ENCODE measurements around the gene FJX1.
A peak's percentile ranks its signal among the peaks of the same experiment; 100 is the strongest.
"Not testable (repeated sequence)": the region's sequence is repeated elsewhere in the genome, so short reads cannot be mapped to it uniquely, and the experiment has no call there.

Gene FJX1

DNA sequence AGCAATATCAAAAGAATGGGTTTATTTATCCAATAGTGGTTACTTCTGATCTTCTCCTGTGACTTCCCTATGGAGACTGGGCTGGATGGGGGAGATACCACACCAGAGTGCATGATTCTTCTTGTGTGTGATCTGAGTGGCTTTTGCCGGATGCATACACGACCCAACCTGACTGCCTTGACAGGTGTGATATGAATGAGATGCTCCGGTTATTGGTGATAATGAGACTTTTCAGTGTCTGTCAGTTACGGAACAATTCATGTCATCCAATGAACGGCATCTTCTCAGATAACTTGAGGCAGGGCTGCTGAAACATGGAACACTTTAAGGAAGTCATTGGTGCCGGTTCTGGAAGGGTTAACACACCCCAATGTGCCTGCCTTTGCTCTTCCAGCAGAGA lies 17.7 kb downstream of the FJX1 start:
- no peak for DNase-seq

DNA sequence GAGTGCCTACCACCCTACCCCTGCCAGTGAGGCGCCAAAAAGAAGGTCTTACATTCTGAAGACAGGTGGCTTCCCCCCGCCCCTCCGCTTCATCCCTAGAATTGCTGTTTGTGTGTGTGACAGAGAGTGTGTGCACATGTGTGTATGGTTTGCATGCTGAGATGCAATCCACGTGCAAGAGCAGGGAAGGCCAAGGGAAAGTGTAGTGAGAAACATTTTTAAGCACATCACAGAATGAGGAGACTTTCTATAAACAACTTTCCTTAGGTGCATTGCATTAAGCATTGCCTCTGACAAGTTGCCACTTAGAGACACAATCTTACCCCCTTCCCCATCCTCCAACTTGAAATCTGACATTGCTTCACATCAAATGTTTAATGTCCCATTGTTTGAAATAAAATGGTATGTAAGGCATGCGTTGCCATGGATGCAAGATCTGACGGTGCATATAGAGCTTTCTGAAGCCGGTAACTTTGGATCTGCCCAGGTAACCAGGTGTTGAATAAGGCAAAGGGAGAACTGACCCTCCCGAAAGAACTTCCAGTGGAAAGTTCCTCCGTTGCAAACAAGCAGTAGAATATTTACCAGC lies 21.4 kb downstream of the FJX1 start:
- DNase-seq = no peak

DNA sequence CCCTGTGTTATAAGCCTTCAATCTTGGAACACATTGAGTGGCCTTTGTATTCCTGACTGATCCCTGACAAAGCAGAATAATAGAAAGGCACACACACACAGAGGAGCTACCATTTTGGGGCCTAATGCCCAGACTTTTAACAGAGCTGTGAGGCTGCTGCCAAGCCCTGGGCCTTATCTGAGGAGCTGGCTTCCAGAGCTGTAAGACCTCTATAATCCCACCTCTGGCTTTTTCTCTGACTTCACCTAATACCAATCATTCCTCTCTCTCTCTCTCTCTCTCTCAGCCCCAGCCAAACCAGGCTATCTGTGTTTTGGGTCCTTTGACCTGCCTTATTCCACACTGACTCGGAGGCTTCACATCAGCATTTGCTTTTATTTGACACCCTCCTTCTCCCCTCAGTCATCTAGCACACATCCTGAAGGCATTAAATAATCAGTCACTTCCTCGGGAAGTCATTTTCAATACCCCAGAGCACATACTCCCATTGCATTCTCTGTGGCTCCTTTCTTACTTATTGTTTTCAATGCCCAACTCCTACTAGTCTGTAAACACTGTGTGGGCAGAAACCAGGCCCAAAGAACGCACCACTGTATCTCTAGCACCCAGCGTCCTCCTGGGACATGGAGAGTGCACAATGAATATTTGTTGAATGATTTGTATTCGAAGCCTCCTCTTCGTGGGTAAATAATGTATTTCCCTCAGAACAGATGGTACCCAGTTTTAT lies 23.1 kb downstream of the FJX1 start:
- DNase-seq = no peak

DNA sequence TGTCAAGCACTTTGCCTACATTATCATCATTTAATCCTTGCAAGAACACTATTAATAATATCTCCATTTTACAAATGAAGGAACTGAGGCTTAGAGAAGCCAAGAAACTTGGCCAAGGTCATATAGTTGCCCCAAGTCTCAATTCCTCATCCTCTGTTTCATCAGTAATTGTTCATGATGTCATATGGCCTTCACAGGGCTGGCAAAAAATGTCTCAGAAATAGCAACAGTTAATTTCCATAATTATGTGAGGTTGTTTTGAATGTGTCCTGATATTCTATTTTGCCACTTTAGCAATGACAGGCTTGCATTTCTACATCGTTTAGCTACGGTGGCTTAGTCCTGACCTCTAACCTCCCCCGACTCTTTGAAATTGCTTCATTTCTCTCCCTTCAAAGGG lies 23.7 kb downstream of the FJX1 start:
- DNase-seq = no peak

DNA sequence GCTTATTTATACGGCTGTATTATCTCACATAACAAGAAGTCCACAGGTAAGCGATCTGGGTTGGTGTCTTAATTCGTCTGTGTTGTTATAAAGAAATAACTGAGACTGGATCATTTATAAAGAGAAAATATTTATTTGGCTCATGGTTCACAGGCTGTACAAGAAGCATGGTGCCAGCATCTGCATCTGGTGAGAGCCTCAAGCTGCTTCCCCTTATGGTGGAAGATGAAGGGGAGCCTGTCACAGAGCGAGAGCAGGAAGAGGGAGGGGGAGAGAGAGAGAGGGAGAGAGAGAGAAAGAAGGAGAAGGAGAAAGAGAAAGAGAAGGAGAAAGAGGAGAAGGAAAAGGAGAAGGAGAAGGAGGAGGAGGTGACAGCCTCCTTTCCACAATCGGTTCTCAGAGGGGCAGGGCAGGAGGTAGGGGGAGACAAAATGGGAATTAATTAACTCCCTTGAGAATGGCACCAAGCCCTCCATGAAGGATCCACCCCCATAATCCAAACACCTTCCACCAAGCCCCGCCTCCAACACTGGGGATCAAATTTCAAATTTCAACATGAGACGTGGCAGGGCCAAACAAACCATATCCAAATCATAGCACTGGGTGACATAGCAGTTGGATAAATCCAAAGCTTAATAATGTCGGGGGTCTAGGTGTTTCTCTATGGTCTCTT lies 29.3 kb downstream of the FJX1 start:
- no peak for DNase-seq

DNA sequence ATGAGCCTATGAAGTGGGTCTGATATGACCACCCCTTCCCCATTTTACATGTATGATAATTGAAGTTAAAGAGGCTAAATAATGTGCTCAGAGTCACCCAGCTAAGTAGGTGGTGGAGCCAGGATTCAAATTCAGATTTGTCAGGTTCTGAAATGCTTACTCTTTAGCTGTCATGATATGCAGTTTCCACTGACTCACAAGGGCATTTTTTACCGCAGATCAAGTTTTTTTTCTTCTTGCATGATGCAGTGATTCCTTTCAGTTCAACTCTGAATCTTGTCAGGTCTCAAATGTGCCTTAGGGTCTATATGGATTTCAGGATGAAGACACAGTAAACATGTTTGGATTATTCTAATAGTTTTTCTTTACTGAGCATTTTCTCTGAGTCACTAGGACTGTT lies 31.7 kb downstream of the FJX1 start:
- no peak for DNase-seq

DNA sequence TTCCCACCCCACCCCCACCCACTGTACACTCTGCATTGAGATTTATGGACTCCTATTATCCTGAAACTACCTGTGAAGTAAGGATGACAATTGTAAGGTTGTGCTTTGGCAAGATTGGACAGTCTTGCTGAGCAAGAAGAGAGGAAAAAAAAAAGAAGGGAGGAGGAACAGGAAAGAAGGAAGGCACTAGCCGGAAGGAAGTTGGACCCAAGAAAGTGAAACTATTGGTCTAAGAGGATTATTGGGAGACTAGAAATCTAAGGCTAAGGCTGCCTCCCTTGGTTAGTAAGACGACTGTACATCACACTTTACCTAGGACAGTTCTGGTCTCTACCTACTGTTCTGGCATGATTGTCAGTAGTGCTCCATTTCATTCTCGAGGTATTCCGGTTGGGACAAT lies 32.2 kb downstream of the FJX1 start:
- DNase-seq = no peak

DNA sequence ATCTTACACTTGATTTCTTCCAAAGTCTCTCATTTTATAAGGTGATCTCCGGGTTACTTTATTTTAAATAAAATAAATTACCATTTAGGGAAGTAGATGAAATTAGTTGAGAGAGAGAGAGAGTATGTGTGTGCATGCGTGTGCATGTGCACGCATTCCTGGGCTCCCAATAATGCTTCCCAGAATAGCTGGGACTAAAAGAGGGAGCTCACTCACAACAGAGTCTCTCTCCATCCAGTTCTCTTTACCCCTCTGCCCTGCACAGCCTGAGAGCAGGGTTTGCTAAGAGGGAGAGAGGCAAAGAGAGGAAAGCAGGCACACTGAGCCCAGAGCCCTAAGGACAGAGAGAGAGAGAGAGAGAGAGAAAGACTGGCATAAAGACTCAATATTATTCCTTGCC lies 33.0 kb downstream of the FJX1 start:
- no peak for DNase-seq

DNA sequence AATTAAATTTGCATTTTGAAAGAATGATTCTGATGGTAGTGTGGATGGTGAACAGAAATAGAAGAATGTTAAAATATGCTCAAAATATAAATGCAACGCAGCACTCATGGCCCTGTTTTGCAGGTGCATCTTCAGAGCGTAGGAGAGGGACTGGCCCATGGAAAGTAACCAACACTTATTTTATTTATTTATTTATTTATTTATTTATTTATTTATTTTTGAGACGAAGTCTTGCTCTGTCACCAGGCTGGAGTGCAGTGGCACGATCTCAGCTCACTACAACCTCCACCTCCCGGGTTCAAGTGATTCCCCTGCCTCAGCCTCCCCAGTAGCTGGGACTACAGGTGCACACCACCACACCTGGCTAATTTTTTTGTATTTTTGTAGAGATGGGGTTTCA lies 34.5 kb downstream of the FJX1 start:
- DNase-seq = not testable (repeated sequence)

DNA sequence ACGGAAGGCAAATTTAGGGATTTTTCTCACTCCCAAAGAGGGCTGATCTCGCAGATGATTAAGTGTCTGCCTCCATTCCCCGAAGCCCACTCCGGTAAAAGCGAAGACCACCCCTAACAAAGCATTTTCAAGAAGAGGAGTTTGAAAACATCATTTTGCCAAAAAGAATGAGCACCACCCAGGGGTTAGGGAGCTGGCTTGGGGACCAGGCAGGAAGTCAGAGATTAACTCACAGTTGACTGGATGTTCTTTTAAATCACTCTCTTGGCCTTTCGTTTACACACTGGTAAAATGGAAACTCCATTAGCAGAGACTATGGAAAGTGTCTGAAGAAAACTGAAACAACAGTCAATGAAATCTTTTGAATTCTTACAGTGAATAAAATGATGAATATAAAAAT lies 36.5 kb downstream of the FJX1 start:
- DNase-seq = no peak

DNA sequence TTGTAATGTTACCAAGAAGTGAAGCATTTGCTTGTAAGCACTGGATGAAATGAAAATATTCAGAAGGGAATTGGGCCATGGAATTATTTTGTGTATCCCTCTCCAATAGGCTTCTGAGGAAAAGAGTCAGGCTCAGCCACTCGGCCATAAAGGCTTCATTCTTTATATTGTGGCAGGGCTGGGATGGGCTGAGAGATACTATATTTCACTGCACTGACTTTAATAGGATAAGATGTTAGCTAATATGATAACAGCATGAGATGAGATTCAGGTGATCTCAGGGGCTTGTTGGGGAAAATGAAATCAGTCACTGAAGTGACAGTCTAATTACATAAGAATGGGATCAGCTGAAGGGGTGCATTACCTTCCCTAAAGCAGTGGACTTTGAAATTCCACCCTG lies 37.0 kb downstream of the FJX1 start:
- no peak for DNase-seq

DNA sequence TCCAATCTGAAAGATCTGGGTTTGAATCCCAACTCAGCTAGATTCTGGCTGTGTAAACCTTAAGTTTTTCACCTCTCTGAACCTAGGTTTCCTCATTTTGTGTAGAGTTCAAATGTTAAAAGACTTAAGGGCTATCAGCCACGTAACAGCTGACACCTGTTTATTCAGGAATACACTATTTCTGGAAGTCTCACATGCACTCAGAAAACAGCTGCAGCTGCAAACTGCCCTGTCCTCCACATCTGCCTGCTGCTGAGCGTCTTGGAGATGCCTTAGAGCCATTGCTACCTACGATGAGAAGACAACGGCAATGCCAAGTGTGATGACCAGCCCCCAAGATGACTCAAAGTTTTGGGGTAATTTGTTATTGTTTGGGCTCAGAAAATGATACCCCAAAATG lies 37.6 kb downstream of the FJX1 start:
- DNase-seq = no peak

DNA sequence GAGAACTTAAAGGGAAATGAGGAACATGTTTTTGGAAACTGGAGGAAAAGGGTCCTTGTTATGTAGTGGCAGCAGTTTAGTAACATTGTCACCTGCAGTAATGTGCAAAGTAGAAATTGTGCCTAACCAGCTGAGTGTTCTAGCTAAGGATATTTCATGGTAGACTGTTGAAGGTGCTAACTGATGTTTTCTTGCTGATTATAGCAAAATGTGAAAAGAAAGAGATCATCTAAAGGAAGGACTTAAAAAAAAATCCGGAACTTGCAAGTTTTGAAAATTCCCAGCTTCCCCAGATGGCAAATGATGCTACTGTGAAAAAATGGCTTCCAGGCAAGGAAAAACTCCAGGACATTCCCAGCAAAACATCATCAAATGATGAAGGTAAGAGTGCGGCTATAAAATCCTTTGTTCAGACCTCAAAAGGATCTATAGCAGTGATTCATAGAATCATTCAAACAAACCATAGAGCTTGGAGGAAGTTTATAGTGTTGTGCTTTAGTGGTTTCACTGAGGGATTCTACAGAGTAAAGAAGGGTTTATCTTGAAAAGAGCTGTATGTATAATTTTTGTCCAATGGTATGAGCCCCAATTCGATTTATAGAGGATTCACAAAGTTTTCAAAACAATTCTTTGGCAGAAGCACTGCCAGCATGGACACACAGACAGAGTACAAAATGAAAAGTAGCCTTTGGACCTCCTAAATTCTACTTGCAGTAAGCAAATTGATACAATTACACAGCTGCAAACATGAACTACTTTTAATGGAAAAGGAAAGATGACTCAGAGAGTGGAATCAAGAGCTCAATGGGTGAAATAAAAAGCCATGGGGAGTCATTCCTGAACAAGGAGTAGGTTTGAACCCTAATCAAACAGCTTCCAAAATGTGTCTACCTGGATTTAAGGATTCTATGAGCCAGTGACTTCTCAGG lies 40.0 kb downstream of the FJX1 start:
- no peak for DNase-seq

DNA sequence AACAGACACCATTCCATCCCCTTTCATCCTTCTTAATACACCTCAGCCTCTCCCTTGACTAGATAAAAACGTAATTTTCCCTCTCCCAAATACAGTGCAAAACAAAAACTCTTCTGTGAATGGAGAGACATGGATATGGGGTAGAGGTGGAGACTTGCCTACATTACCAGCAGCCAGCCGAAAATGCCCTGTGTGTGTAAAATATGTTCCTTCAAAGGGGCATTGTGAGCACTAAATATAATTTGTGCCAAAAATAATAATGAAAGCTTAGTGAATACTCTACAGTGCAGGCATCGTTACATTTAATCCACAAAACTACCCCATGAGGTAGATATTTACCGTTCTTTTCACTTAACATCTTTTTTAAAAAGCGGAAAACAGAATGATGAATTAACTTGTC lies 43.3 kb downstream of the FJX1 start:
- DNase-seq = no peak

DNA sequence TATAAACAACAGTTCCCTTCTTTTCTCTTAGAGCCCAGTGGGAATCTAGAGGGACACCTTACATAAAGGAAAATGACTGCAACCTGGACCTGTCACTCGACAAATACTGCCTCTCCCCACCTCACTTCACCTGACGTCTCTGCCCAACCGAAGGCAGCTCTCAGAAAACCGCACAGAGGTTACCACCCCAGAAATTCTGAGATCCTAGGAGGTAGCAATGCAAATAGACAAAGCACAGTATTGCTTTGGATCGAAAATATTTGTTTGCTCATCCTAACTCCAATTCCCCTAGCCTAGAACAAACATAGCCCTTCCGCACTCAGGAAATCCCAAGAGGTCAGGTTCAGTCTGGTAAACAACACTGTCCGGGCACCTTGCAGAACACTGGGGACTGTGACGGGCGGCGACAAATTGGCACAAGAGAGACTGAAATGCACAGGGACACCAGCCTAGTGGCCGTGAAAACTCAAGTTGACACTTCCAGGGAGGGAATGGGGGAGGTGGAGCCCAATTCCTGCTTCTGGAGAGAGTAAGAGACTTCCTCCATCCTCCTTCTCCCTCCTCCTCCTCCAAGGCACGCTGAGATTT lies 43.9 kb downstream of the FJX1 start:
- peak; percentile 18 to 82 (median 57) for DNase-seq

DNA sequence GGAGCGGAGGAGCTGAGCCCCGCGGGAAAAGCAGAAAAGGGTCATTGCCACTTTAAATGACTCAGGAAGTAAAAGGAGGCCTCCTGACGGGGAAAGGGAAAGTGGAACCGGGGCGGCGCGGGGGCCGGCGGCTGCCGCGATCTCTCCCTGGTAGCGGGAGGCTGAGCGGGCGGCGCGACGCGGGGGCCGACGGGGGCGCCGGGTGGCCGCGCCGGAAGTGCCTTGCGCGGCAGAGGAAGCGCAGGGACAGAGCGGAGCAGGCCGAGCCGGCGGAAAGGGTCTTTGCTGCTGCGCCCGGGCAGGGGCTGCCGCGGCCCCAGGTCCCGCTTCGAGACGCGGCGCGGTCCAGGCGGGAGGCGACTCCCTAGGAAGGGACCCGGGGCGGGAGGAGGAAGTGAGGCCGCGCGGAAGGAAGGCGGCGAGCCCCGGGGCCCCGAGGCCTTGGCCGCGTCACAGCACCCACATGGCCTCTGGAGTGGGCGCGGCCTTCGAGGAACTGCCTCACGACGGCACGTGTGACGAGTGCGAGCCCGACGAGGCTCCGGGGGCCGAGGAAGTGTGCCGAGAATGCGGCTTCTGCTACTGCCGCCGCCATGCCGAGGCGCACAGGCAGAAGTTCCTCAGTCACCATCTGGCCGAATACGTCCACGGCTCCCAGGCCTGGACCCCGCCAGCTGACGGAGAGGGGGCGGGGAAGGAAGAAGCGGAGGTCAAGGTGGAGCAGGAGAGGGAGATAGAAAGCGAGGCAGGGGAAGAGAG lies 44.6 kb downstream of the FJX1 start, which contains the start of gene TRIM44:
Gene TRIM44 (plus strand): TSS at position 127 of the 759 bp plus-strand sequence. CDS start 337 bp downstream, at position 464.
- peak; percentile 57 to 90 (median 74) for DNase-seq

DNA sequence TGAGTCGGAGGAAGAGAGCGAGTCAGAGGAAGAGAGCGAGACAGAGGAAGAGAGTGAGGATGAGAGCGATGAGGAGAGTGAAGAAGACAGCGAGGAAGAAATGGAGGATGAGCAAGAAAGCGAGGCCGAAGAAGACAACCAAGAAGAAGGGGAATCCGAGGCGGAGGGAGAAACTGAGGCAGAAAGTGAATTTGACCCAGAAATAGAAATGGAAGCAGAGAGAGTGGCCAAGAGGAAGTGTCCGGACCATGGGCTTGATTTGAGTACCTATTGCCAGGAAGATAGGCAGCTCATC lies 45.1 kb downstream of the FJX1 start:
- no peak for DNase-seq

DNA sequence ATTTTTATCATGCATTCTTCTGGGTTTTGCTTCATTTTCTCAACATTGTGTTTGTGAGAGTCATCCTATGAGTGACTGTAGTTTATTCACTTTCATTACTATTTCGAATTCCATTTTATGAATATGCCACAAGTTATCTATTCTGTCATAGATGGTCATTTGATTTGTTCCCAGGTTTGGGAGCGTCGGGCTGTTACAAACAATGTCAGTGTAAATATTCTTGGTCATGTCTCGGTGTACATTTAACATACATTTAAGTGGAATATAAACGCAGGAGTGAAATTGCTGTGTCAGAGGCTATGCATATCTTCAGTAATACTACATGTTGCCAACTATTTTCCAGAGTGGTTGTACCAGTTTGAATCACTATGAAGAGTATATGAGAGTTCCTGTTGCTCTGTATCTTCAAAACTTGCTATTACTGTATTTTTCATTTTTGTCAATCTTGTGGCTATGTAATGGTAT lies 46.7 kb downstream of the FJX1 start:
- DNase-seq = peak in 1 of 6 experiments; percentile 7

DNA sequence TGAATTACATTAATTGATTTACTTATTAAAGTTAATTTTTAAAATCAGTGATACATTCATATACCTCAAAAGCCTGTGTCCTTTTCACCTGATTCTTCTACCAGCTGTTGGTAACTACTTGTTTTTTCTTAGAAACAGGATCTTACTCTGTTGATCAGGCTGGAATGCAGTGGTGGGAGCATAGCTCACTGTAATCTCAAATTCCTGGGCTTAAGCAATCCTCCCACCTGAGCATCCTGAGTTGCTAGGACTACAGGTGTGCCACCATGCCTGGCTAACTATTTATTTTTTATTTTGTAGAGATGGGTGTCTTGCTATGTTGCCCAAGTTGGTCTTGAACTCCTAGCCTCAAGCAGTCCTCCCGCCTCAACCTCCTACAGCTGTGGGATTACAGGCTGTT lies 49.0 kb downstream of the FJX1 start:
- DNase-seq = no peak

DNA sequence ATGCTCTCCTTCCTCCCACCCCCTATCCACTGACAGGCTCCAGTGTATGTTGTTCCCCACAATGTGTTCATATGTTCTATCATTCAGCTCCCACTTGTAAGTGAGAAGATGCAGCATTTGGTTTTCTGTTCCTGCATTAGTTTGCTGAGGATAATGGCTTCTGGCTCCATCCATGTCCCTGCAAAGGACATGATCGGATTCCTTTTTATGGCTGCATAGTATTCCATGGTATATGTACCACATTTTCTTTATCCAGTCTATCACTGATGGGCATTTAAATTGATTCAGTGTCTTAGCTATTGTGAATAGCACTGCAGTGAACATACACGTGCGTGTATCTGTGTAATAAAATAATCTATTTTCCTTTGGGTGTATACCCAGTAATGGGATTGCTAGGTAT lies 50.1 kb downstream of the FJX1 start:
- not testable (repeated sequence) for DNase-seq

All from stimulated activated naive CD4-positive, alpha-beta T cell (primary cell).